Head of caudate nucleus (tissue), 42 donors: Measurements from ENCODE around the gene FAM98A.

Experiments used
- DNase-seq, 42 donors: peaks; one replicate each; pipeline versions ENCODE4 v3.0.0 to v3.0.0-alpha.2; 2020 to 2021; ENCODE audit warnings: mixed read lengths in 7 of 42
- intact Hi-C: fragments of 100-400 bp; cut with DNase I; formaldehyde crosslinking; loops from one replicate; pipeline ENCODE4 v1.15.0; 2022

Gene FAM98A

DNA sequence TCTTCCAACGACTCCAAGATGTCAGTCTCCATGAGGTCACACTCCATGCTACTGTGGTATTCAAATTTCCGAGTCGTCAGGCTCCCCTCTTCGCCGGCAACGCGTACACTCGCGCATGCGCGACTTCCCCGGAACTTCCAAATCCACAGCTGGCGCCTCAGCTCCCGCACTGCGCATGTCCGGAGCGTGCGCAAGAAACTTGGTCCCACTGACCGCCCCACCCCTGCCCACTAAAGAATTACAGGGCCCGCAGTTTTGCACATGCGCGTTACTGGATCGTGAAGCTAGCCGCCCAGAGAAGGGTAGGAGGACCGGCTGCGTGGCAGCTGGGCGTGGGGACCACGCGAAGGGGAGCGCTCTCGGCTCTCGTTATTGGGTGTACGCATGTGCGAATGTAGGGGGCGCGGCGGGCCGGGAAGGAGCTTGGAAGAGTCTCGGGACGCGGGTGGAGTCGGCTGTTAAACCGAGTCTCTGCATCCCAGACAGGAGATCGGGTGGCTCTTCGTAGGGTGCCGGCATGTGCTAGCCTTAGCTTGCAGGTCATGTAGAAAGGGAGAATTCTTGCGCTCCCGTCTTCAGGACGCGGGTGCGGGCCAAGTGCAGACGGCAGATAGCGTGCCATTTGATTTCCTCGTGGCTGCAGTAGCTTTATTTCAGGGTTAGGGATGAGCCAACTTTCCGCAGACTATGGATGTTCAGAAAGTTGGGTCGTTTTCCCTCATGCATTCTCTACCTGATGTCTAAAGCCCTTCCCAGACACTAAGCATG lies at the start of gene FAM98A:
Gene FAM98A (minus strand): TSS at position 125 of the 768 bp plus-strand sequence. CDS start 78 bp downstream, at position 47.
- DNase-seq, result peak; percentile 95 to 99 (median 98)
- intact Hi-C loops, result loop anchor here (5.0 kb wide), 1 partner anchor 122 kb away; the partner anchor contains the start of gene RASGRP3

DNA sequence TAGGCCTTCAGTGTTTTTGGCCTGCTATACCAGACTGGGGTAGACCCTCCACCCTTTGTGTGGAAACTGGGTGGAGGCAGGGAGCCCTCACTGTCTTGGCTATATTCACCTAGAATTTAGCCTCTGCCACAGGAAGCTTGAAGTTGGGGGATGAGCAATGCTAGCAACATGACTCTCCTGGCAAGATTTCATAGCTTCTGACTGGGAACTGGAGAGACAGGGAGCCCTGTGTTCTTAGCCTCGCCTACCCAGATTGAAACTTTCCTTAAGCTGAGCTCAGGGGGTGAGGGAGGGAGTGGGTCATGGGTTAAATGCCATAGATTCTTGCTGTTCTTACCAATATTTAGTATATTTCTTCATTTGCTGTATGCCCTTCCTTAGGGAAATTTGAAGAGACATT lies 46.8 kb upstream of the FAM98A start:
- intact Hi-C loops, result no loop called here
- DNase-seq, result no peak

DNA sequence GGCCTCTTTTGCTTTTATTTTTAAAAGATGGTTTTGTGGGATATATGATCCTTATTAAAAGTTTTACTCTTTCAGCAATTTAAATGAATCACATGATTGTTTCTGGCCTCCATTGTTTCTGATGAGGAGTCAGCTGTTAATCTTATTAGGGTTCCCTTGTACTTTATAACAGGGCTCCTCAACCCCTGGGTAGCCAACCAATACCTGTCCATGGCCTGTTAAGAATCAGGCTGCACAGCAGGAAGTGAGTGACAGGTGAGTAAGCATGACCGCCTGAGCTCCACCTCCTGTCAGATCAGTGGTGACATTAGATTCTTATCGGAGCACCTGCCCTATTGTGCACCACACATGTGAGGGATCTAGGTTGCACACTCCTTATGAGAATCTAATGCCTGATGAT lies 45.1 kb upstream of the FAM98A start:
- intact Hi-C loops, result no loop called here
- DNase-seq, result no peak

DNA sequence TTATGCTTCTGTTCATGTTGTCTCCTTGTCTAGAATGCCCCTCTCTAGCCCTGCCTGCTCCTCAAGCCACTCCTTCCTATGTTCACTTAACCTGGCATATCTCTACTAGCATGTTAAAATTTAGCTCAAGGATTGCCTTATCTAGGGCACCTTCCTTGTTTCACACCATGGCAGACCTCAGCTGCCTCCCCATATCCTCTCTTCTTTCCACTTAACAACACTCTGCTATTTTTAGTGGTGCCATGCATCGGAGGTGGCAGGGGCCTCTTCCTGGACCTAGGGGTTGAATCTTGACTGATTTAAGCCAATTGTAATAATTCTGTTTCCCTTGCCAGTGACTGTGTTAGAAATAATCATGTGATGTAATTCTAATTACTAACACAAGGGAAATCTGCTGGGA lies 36.9 kb upstream of the FAM98A start:
- DNase-seq, result no peak
- intact Hi-C loops, result no loop called here

DNA sequence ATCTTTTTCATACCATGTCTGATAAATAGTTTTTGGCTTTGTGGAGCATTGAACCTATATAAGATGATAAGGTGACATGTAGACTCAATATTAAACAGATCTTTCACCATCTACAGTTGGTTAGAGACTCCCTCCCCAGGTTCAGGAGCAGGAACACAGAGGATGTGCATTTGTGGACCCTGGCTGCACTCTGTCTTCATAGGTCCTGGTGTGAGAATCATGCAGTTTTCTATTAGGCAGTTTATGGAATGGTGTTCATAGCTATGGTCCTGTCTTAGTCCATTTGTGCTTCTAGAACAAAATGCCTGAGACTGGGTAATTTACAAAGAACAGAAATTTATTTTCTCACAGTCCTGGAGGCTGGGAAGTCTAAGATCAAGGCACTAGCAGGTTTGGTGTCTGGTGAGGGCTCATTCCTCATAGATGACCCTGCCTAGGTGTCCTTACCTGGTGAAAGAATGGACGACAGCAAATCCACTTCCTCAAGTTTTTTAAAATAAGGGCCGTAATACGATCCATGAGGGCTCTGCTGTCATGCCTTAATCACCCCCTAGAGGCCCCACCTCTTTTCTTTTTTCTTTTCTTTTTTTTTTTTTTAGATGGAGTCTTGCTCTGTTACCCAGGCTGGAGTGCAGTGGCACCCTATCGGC lies 35.3 kb upstream of the FAM98A start:
- DNase-seq, result no peak
- intact Hi-C loops, result no loop called here

DNA sequence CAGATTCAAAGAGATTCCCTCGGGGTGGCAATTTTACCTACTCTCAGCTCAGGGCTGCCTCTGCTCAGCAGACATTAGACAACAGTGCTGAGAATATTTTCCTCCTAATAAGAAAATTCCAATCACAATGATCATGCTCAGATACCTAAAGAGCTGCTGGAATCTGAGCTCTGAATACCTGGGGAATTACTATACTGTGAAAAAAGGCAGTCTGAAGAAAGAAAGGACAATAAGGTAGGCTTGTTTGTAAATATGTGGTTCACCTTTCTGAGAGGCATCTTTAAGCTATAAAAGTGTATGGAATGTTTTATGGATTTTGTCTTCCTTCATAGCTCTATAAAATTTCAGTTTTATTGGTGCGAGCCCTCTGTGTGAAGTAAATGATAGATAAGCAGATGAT lies 34.2 kb upstream of the FAM98A start:
- no peak for DNase-seq
- intact Hi-C loops, result no loop called here

DNA sequence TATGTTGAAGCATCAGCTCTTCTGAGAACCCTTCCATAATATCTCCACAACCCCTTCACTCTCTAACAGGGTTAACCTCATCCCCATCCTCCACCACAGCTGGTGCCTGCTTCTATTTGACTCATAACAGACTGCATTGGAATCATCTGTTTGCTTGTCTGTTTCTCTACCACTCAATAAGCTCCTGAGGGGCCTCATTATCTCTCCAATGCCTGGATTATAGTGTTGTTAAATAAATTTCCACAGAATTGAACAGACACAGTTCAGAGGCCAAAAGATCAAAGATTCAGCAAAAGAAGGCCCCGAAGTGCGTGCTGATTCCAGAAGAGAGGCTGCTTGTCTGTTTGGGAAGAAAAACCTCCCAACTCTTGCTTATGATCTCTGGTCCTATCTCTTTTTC lies 33.7 kb upstream of the FAM98A start:
- no peak for DNase-seq
- intact Hi-C loops, result no loop called here

DNA sequence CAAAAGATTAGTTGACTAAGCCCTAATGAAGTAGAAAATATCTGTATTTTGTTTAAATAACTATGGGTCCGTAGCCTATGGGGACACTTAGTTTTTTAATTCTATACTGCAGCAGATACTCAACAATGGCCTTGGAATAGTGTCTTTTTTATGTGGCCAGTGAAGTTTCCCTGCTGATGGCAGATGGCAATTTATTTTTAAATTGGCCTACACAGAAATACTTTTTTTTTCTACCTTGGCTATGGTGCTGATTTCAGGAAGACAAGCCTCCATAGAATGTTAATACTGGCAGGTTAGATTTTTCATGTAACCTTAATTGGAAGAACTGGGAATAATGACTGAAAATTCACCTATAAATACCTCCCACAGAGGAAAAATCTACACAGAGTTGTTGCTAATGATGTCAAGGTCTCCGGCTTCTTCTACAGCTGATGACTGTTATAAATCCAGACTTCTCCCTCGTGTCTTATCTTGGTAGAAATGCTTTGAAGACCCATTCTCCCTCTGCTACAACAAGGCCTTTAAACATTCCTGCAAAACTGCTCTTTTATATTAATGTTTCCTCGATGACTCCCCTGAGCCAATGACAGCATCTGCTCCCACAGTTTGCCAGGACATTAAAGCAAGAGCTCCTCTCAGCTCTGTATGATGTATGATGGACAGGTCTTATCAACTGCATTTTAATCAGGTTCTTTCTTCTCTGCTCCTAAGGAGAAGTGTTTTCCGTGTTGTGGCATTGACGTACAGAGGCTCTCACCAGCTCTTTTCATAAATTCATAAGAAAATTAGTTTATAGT lies 29.1 kb upstream of the FAM98A start:
- intact Hi-C loops, result no loop called here
- DNase-seq, result no peak

DNA sequence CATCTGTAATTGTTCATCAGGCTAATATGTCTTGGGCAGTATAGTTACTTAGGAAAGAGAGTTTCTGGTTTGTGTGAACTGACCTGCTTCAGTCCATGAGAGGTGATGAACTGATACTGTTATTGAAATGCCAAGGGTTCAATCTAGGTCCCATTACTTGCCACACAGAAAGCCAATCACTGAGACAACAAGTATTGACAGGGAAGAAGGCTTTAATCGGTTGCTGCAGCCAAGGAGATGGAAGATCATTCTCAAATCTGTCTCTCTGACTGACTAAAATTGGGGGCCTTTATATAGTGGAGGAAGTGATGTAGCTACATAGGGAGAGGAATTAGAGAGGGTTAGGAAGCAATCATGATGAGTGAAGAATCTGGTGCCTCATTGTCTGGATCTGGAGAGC lies 19.9 kb upstream of the FAM98A start:
- intact Hi-C loops, result no loop called here
- no peak for DNase-seq

DNA sequence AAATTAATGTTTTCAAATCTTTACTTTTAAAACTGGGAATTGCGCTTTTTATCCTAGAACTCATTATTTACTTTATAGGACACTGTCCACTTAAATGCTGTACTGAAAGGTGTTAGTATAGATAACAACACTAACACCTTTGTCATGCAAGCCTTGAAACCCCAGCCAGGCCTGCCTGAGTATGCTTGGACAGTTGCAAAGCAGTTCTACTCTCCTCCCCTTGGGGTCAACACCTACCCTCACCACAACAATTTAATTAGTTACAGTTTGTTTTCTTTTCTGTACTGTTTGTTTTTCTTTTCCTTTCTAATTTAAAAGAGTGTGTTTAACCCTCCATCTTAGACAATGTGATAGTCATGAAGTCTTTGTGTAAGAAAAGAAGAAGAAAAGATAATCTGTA lies 18.9 kb upstream of the FAM98A start:
- no peak for DNase-seq
- intact Hi-C loops, result no loop called here

DNA sequence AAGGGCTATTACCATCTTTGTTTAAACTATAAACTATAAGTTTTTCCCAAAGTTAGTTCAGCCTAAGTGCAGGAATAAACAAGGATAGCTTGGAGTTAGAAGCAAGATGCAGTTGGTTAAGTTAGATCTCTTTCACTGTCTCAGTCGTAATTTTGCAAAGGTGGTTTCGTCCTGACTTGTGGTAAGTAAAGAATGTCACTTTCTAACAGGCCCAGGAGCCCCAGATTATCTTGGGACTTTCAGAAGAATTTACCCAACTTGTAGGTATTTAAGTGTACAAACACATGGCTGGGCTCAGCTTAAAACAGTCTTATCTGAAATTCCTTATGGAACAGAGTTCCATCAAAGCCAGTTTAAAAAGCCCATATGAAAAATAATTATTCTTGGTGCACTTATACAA lies 18.3 kb upstream of the FAM98A start:
- intact Hi-C loops, result no loop called here

DNA sequence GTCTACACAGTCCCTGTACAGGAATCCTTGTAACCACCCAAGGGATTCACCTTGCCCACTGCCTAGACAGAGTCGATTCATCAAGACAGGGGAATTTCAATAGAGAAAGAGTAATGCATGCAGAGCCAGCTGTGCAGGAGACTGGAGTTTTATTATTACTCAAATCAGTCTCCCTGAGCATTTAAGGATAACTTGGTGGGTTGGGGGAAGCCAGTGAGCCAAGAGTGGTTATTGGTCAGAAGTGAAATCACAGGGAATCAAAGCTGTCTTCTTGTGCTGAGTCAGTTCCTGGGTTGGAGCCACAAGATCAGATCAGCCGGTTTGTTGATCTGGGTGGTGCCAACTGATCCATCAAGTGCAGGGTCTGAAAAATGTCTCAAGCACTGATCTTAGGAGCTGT lies 17.8 kb upstream of the FAM98A start:
- no peak for DNase-seq
- intact Hi-C loops, result no loop called here

More for the DNA sequence above, 18.3 kb upstream of the FAM98A start:
- no peak for DNase-seq

DNA sequence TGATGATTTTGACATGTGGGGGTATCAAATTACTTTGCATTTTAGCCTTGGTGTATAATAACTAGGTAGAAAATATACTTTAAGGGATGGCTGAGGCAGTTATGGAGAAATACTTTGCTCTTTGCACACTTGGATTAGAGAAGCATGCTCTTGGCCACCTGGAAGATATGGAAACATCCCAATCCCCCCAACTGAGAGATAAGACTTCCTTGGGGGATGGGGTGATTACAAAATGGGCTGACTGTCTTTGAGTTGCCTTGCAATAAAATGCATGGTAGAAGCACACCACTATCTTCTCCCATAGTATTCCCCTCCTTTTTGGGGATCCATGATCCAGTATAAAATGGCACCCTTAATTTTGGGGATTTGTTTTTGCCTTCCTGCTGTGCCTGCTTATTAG lies 15.1 kb upstream of the FAM98A start:
- intact Hi-C loops, result no loop called here
- no peak for DNase-seq

DNA sequence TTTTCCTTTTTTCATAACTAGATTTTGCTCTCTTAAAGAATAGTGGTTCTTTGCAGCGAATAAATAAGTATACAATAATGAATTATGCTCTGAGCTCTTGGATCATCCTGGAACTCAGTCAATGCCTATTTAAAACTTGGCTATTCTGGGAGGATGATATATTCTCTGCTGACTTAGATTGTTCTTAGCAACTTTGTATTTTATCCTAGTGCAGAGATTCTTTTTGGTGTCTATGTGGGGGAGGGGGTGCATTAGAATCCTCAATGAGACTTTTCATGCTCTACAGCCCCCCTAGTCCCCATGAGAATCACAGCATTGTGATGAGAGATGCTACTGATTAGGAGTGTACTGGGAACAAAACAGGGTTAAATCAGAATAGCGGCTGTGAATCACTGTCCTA lies 8.8 kb upstream of the FAM98A start:
- intact Hi-C loops, result no loop called here
- DNase-seq, result peak in 1 of 42 donors; percentile 12

DNA sequence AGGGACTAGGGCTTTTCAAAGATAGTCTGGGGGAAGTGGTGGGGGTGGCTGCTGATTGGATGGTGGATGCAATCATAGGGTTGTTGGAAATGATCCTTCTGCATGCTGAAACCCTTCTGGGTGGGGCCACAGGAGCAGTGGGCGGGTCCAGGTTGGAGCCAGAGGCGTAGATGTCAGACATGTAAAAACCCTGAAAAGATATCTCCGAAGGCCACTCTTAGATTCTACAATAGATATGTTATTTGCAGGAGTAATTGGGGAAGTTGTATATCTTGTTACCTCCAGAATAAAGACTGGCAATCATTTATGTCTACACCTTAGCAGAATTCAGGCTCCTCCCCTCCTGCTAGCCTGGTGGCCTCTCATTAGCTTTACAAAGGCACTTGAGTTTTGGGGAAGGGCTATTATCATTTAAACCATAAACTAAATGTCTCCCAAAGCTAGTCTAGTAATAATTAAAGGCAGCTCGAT lies 8.2 kb upstream of the FAM98A start:
- no peak for DNase-seq
- intact Hi-C loops, result no loop called here

DNA sequence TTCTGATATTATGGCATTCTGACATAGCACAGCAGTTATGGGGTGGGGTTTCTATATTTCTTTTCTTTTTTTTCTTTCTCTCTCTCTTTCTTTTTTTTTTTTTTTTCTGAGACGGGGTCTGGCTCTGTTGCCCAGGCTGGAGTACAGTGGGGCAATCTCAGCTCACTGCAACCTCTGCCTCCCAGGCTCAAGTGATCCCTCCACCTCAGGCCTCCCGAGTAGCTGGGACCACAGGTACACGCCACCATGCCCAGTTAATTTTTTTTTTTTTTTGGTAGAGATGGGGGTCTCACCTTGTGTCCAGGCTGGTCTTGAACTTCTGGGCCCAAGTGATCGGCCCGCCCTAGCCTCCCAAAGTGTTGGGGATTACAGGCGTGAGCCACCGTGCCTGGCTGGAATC lies 7.5 kb upstream of the FAM98A start:
- intact Hi-C loops, result no loop called here
- no peak for DNase-seq

DNA sequence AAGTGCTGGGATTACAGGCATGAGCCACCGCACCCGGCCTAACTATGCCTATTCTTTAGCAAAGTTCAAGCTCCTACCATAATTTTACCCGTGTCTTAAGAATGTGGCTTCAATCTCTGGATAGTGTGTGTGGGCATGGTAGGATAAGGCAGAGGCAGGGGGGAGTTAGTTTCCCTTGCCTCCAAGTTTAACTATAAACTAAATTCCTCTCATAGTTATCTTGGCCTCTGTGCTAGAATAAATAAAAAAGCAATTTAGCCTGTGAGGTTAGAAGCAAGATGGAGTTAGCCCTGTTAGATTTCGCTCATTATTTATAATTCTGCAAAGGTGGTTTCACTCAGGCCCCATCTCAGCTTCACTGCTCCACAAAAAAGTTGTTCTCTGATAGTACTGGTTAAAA lies 7.0 kb upstream of the FAM98A start:
- intact Hi-C loops, result no loop called here
- DNase-seq, result no peak

DNA sequence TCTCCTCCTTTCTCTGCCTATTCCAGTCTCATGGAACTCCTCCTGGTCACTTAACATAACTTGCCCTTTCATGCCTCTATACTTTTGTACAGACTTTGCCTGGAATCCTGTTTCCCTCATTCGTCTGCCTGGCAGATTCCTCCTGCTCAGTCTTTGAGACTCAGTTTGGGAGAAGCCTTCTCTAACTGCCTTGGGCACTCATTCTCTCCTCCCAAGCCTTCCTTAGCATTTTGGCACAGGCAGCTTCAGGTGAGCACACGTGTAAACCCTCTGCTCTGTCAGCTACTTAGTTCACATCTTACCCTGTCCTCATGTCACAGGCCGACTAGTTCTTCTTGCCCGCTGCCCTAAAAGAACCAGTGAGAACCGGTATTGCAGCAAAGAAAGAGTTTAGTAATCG lies 6.0 kb upstream of the FAM98A start:
- DNase-seq, result no peak
- intact Hi-C loops, result no loop called here

DNA sequence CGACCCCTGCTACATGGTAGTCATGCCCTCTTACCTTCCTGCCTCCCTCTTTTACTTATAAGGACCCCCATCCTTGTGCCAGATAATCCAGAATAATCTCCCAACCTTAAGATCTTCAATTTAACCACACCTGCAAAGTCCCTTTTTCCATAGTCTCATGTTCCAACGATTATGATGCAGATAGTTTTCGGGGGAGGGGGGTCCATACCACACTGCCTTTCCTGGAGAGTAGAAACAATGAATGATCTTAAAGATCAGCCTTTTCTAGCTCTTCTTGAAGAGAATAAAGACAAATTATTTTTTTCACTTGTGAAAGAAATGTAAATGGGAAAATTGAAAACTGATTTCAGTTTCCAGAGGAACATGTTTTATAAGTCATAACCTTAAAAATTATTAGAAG lies 4.3 kb upstream of the FAM98A start:
- no peak for DNase-seq
- intact Hi-C loops, result no loop called here

DNA sequence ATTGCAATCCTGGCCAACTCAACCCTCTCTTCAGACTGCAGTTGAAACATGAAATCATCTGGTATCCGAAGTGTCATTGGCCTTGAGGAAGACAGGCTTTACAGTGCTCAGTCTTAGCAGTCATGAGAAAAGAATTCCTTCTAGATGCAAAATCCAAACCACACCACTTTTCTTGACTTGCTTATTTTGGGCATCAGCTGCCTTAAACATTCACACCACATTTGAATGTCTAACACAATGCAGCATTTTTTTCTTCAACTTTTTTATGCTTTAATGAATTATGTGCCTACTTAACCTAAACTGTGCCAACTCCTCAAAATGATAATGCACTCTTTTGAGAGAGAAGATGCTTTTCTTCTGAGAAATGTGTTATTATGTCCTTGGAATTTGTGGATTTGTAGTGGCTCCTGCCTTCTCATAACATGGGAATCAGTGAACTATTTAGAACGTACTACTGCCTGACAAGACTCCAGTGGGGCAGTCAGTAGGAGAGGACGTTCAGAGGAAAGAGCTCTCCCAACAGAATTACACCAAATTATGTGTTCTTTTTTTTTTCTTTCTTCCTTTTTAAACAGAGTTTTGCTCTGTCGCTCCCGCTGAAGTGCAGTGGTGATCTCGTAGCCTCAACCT lies 3.2 kb upstream of the FAM98A start:
- no peak for DNase-seq
- intact Hi-C loops, result no loop called here
